Activated CD4-positive, alpha-beta T cell treated with anti-CD3 and anti-CD28 coated beads, Interleukin-2, amount 50 U/mL, for 24 hours (primary cell): Measurements from ENCODE around the gene EMD.
A peak's percentile ranks its signal among the peaks of the same experiment; 100 is the strongest.
"Not testable (repeated sequence)": the region's sequence is repeated elsewhere in the genome, so short reads cannot be mapped to it uniquely, and the experiment has no call there.

Source experiments
- DNase-seq, 2 donors: peaks; one replicate each; pipeline ENCODE4 v3.0.0-alpha.2; 2020; ENCODE audit warnings: low read depth in 1 of 2, low spot score in 1 of 2

Gene EMD

DNA sequence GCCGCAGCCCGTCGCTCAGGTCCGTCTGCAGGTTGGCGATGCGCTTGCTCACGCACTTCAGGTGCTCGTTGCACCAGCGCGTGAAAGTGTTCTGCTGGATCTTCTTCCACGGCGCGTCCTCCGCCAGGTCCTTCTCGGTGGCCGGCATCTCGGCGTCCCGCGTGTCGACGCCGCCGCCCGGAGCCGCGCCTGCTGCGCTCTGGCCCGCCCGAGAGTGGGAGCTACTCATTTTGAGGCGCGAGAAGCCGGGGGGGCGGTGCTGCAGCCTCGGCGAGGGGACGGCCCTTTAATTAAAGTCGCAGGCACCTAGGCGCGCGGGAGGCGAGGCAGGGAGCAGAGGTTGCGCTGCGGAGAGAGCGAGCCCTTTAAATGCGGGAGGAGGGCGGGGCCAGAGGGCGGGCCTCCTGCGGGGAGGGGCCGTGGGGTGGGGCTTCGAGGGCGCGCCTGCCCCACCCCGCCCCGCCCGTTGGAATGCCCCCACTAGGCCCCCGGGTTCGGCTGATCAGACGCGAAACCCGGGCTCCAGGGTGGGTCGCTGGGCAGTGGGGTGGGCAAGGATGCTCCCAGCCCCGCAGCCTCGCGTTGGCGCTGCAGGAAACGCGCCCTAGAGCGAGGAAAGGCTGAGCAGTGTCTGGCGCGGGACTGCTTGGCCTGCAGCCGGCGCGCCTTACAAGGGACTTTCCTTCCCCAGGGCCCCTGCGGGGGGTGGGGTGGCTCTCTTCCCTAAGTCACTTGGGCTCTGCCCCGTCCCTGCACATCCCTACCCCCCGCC is 7.9 kb upstream of the EMD start:
- DNase-seq: peak; percentile 75 to 87

- DNase-seq: no peak
These were observed 7.2 kb upstream of the EMD start for GRCh38 chrX:154371789-154372300.

- DNase-seq: no peak
These were observed 6.5 kb upstream of the EMD start for GRCh38 chrX:154372612-154373022.

GRCh38 chrX:154373340-154374306 is 5.5 kb upstream of the EMD start:
- DNase-seq: no peak

DNA sequence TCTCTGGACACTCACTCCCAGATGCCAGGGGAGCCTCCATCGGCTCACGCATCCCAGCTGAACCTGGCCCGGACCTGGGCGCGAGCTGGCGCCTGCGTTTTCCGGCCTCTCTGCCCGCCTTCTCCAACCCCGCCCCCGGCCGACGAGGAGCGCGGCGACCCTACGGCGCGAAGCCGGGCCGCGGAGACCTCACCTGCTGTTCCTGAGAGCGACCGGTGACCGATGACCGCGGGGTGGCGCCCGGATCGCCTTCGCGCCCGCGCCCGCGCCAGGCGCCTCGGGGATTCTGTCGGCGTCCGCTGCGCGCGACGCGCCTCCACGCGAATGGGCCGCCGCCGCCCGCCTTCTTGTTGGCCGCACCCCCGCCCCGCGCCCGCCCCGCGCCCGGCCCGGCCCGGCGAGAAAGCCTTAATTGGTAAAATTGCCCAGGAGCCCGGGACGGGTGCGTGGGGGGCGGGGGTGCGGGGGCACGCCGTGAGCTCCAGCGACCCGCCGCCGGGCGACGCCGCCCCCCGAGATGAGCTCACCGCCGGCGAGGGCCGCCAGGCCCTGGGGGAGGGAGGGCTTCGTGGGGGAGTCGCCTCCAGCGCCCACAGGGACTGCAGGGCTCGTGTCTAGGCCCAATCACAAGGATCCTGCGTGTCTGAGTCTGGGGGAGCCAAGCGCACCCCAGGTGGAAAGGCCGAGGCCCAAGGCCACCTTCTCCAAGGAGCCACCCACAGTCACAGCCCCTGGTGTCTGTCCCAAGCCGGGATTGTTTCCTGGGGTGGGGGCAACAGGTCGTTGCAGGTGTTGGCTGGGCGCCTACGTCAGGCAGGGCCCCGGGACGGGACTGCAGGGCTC is 4.6 kb upstream of the EMD start, which contains the start of gene FLNA:
TSS of gene FLNA (minus strand) at position 322 of the 843 bp plus-strand sequence. CDS start 3,389 bp downstream, outside the sequence.
- DNase-seq: no peak

DNA sequence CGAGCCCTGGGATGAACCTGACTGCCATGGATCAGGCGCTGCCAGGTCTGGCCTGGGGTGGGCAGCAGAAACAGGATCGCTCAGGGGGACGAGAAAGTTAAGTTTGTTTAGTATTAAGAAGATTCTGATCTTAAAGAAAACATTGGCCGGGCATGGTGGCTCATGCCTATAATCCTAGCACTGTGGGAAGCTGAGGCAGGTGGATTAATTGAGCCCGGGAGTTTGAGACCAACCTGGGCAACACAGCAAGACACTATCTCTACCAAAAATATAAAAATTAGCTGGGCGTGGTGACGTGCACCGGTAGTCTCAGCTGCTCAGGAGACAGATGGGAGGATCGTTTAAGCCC is 4.0 kb upstream of the EMD start:
- no peak for DNase-seq

DNA sequence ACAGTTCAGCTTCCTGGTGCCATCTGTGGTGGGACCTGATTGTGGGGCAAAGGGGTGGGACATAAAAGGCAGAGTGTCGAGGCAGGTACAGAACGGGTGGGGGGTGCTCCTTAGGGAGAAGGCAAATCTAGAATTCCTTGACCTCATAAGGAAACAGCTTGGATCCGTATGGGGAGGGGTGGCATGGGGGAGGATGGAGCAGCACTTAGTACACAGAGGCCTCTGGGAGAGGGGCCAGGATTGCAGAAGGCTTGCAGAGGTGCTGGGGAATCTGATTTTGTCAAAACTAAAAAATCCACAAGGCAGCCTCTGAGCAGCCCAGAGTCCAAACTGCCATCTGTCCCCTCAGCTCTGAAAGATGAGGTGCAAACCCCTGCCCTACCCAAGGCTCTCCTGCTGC is 2.3 kb upstream of the EMD start:
- DNase-seq: no peak

DNA sequence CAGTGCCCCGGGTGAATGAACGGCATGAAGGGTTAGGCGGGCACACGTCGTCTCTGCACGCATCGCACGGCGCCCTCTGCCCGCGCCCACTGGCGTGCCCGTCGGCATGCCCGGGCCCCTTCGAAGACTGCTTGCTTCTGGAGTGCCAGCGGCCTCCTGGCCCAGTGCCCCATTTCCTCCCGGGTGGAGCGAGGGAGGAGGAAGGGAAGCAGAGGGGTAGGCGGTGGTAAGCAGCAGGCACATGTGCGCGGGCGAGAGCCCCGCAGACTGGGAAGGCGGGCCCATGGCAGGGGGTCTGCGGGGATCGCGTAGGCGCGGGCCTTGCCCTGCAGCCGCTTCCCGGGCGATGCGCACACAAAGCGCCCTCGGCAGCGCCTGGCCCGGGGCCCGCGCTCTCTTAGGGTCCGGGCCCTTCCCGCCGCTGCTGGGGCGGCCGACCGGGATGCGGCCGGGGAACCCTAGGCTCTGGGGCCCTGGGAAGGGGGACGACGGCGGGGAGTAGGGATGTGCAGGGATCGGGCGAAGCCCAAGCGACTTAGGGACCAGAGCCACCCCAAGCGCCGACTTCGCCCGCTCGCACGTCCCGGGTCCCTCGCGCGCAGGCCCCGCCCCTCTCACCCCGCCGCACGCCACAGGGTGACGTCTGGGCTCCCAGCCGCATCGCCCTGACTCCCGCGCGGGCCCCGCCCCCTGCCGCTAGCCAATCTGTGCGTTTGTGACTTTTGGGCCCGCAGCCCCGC is 866 bp upstream of the EMD start:
- no peak for DNase-seq

DNA sequence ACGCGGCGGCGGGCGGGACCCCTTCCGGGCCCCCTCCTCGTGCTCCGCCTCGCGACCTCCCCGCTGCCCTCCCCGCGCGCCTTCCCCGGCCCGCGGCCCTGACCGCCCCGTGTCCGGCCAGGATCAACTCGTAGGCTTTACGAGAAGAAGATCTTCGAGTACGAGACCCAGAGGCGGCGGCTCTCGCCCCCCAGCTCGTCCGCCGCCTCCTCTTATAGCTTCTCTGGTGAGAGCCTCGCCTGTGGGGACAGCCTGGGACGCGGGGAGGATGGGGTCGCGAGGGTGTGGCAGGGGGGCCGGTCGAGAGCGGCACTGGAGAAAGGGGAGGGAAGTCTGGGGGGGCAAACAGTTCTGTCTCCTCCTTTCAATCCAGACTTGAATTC is 465 bp downstream of the EMD start:
- DNase-seq: no peak

GRCh38 chrX:154380153-154380552 is 1.1 kb downstream of the EMD start:
- DNase-seq: no peak

DNA sequence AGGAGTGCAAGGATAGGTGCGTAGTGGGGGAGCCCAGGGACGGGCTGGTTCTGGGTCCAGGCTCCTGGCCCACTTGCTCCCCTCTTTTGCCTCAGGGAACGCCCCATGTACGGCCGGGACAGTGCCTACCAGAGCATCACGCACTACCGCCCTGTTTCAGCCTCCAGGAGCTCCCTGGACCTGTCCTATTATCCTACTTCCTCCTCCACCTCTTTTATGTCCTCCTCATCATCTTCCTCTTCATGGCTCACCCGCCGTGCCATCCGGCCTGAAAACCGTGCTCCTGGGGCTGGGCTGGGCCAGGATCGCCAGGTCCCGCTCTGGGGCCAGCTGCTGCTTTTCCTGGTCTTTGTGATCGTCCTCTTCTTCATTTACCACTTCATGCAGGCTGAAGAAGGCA is 1.7 kb downstream of the EMD start:
- DNase-seq: no peak

GRCh38 chrX:154381271-154381670 is 2.2 kb downstream of the EMD start:
- DNase-seq: no peak

DNA sequence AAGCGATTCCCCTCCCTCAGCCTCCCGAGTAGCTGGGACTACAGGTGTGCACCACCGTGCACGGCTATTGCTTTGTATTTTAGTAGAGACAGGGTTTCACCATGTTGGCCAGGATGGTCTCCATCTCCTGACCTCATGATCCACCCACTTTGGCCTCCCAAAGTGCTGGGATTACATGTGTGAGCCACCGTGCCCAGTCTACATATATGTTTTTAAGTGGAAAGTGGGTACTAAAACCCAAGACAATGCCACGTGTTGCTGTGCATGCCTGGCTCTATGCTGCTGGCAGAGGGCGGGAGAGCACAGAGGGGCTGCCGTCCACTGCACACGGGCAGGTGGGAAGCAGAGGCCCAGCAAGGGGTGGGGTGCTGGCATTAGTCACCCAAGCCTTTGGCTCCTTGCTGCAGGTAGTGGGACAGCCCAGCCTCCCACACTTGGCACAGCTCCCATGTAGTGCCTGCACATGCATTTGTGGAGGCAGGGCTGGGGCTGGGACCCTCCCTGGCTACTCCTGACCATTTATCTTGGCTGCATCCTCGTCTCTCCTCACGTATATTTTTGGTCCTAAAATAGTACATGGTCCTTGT is 3.5 kb downstream of the EMD start:
- no peak for DNase-seq

- no peak for DNase-seq
These were observed 4.5 kb downstream of the EMD start for GRCh38 chrX:154383359-154384283.

- DNase-seq: no peak
These were observed 5.3 kb downstream of the EMD start for GRCh38 chrX:154384284-154384892.

DNA sequence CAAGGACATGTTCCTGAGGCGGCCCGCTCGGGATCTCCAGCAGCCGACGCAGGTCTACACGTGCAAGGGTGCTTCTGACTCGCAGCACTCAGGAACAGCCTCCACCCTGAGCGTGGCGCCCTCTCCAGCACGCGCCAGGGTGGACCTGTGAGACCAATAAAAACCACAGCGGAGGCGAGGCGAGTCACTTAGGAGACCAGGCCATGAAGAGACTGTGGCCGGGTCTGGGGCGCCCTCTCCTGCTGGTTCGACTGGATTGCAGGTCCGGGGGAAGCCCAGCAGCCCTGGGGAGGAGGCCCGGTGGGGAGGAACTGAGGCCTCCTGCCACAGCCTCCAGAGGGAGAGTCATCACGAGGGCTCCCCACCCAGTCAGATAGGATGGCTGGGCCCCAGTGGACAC is 9.0 kb downstream of the EMD start:
- not testable (repeated sequence) for DNase-seq

DNA sequence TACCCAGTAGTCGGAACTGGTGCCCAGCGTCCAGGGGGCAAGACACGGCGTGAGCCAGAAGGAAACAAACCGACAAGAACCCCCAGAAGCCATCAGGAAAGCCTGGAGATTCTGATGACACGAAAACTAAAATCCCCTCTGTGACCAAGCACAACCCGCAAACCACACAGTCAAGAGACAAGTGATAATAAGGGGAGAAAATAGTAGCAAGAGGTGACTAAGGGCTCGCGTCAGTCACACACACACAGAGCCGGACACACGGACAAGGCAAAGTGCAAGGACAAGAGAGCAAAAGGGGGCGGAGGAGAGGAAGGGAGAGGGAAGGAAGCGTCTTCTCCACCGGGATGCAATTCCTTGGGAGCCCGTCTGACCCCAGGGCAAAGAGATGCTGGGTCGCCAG is 9.6 kb downstream of the EMD start:
- not testable (repeated sequence) for DNase-seq
